Natural killer cell (primary cell): ENCODE data around the gene POLR2H. TPM values are rescaled to one million over a fixed set of nuclear protein-coding genes. Genes with fewer than 3 reads are reported as not detected.

Source experiments
- ATAC-seq, 3 donors: fragments of 150-1000 bp in 2 of 3; fragments of 200-7000 bp in 1 of 3; cut with Tn5 transposase; 1 replicate in 1 of 3; 2 replicates in 2 of 3; pipeline ENCODE4 v1.10.0; 2021; ENCODE audit warnings: mild to moderate bottlenecking in 2 of 3, moderate library complexity in 2 of 3
- DNase-seq, 2 donors: peaks; one replicate each; pipeline versions ENCODE4 v3.0.0 to v3.0.0-alpha.2; 2013 to 2021; ENCODE audit warnings: mixed read lengths in 1 of 2
- H3K27ac ChIP-seq: one replicate; pipeline ENCODE4 v1.5.1; 2013; ENCODE audit warnings: mild to moderate bottlenecking, low read length
- H3K27me3 ChIP-seq: one replicate; pipeline ENCODE4 v1.6.1; 2013; ENCODE audit warnings: low read length; ENCODE audit not compliant: control insufficient read depth, insufficient read depth
- H3K36me3 ChIP-seq: one replicate; pipeline ENCODE4 v1.6.1; 2013; ENCODE audit warnings: low read length; ENCODE audit not compliant: control insufficient read depth, insufficient read depth
- H3K4me1 ChIP-seq: one replicate; pipeline ENCODE4 v1.6.1; 2013; ENCODE audit warnings: low read length; ENCODE audit not compliant: control insufficient read depth, insufficient read depth
- H3K4me3 ChIP-seq: one replicate; pipeline ENCODE4 v1.5.1; 2013; ENCODE audit warnings: low read length
- H3K9me3 ChIP-seq: one replicate; pipeline ENCODE4 v1.6.1; 2013; ENCODE audit warnings: low read length; ENCODE audit not compliant: control insufficient read depth, insufficient read depth
- H3K27ac Mint-ChIP-seq, 2 donors: one replicate each; pipeline ENCODE4 v1.8.0; 2022; ENCODE audit warnings: mild to moderate bottlenecking in 2 of 2, mixed read lengths in 2 of 2, moderate library complexity in 1 of 2
- H3K27me3 Mint-ChIP-seq, 2 donors: one replicate each; pipeline ENCODE4 v1.8.0; 2022; ENCODE audit warnings: low read depth in 2 of 2, mixed read lengths in 2 of 2
- H3K36me3 Mint-ChIP-seq: one replicate; pipeline ENCODE4 v1.8.0; 2022; ENCODE audit warnings: mixed read lengths
- H3K4me1 Mint-ChIP-seq, 2 donors: one replicate each; pipeline ENCODE4 v1.8.0; 2022; ENCODE audit warnings: mixed read lengths in 2 of 2
- H3K4me3 Mint-ChIP-seq: one replicate; pipeline ENCODE4 v1.8.0; 2022; ENCODE audit warnings: mild to moderate bottlenecking, moderate library complexity, mixed read lengths
- H3K9me3 Mint-ChIP-seq, 2 donors: one replicate each; pipeline ENCODE4 v1.8.0; 2022; ENCODE audit warnings: mixed read lengths in 2 of 2
- CTCF ChIP-seq: fragments of 200-600 bp; IDR thresholded peaks from one replicate; pipeline ENCODE4 v1.8.0; 2022; ENCODE audit warnings: antibody characterized with exemption
- WGBS: methylation state at CpG from one replicate; pipeline ENCODE4 v1.1.7; 2013; ENCODE audit warnings: missing lambda C conversion rate; ENCODE audit not compliant: insufficient coverage; 5-methylcytosine and 5-hydroxymethylcytosine counted together
- intact Hi-C: fragments of 100-400 bp; cut with micrococcal nuclease; formaldehyde crosslinking; loops from one replicate; pipeline ENCODE4 v1.14.2; 2022
- total RNA-seq, 4 donors: library from RNA; stranded (reverse); fragments of 120-200 nt in 1 of 4; gene quantifications; one replicate each; pipeline versions ENCODE4 v1.2.3 to v1.2.4, GENCODE V29; 2013 to 2022

The POLR2H gene
- total RNA-seq, 3 donors from 2014 or later (not counting 1 experiment from before 2014, with no cell fraction given) = 33.0 to 49.8 (median 41.1) TPM

GRCh38 chr3:184343200-184343876, 18.2 kb upstream of the POLR2H start:
- Histone ChIP-seq H3K27me3 (no peaks in the 10 kb centered on the region), H3K4me1 (peaks cover 1% of the 10 kb centered on the region), H3K4me3 (no peak overlapping the region), H3K27ac (no peak overlapping the region), H3K9me3 (no peaks in the 10 kb centered on the region), H3K36me3 (peaks cover 5% of the 10 kb centered on the region)
- H3K27me3 Mint-ChIP-seq = no peaks in the 10 kb centered on the region
- H3K4me3 Mint-ChIP-seq = no peak overlapping the region
- peaks cover 0 to 12% of the 10 kb centered on the region in 2 donors for H3K4me1 Mint-ChIP-seq
- no peak overlapping the region for H3K27ac Mint-ChIP-seq
- no peaks in the 10 kb centered on the region for H3K9me3 Mint-ChIP-seq
- TF ChIP-seq CTCF = no peak
- no peaks in the 10 kb centered on the region for H3K36me3 Mint-ChIP-seq
- DNase-seq (no peak), ATAC-seq (no peak)
- 85% methylated on average over 5 of the region's 5 CpGs for WGBS
- intact Hi-C loops = no loop called here

GRCh38 chr3:184344579-184345316, 16.8 kb upstream of the POLR2H start:
- DNase-seq = no peak
- TF ChIP-seq CTCF = no peak
- intact Hi-C loops = no loop called here
- 95% methylated on average over 23 of the region's 24 CpGs for WGBS
- H3K4me1 Mint-ChIP-seq = peaks cover 0 to 12% of the 10 kb centered on the region in 2 donors
- no peak overlapping the region for H3K4me3 Mint-ChIP-seq
- no peak overlapping the region for H3K4me3 ChIP-seq
- H3K9me3 Mint-ChIP-seq = no peaks in the 10 kb centered on the region
- no peaks in the 10 kb centered on the region for H3K4me1 ChIP-seq
- no peaks in the 10 kb centered on the region for H3K36me3 Mint-ChIP-seq
- H3K36me3 ChIP-seq = peaks cover 5% of the 10 kb centered on the region
- no peak overlapping the region for H3K27ac ChIP-seq
- ATAC-seq = no peak
- no peaks in the 10 kb centered on the region for H3K9me3 ChIP-seq
- H3K27ac Mint-ChIP-seq = no peak overlapping the region
- no peaks in the 10 kb centered on the region for H3K27me3 ChIP-seq
- no peaks in the 10 kb centered on the region for H3K27me3 Mint-ChIP-seq

GRCh38 chr3:184345317-184346144, 16.0 kb upstream of the POLR2H start:
- ATAC-seq = peak in 1 of 3 donors; percentile 24

More at GRCh38 chr3:184345317-184346144, 16.0 kb upstream of the POLR2H start:
- no peak for TF ChIP-seq CTCF
- no peak for DNase-seq
- Mint-ChIP-seq H3K9me3 (no peaks in the 10 kb centered on the region), H3K36me3 (no peaks in the 10 kb centered on the region), H3K4me3 (no peak overlapping the region), H3K4me1 (peaks cover 0 to 11% of the 10 kb centered on the region in 2 donors), H3K27ac (no peak overlapping the region), H3K27me3 (no peaks in the 10 kb centered on the region)
- Histone ChIP-seq H3K27ac (no peak overlapping the region), H3K36me3 (peaks cover 5% of the 10 kb centered on the region), H3K9me3 (no peaks in the 10 kb centered on the region), H3K4me1 (no peaks in the 10 kb centered on the region), H3K4me3 (no peak overlapping the region), H3K27me3 (no peaks in the 10 kb centered on the region)
- 85% methylated on average over 14 of the region's 14 CpGs for WGBS
- intact Hi-C loops = no loop called here
